ENCODE data around the gene ATRAID. TPM values are rescaled to one million over a fixed set of nuclear protein-coding genes. Genes with fewer than 3 reads are reported as not detected.
"Not testable (repeated sequence)": the region's sequence is repeated elsewhere in the genome, so short reads cannot be mapped to it uniquely, and the experiment has no call there.

The ATRAID gene
- total and polyA plus RNA-seq, 4 donors, result 44.9 to 77.5 (median 48.9) TPM

GRCh38 chr2:27195799-27196198 is 16.0 kb upstream of the ATRAID start:
- H3K36me3 ChIP-seq (ENCODE audit: control insufficient read depth in 4 of 4, insufficient read depth in 3 of 4, low read depth in 1 of 4, low read length in 3 of 4), result peaks cover 0 to 14% (median 4%) of the 10 kb centered on the region in 4 donors
- not testable (repeated sequence) for H3K9ac ChIP-seq (ENCODE audit: low read depth in 1 of 2, low read length in 2 of 2); H3K9me3 ChIP-seq (ENCODE audit: control insufficient read depth in 4 of 4, low read length in 3 of 4); H3K27ac ChIP-seq (ENCODE audit: low read depth in 1 of 2, low read length in 2 of 2); H3K27me3 ChIP-seq (ENCODE audit: control insufficient read depth in 4 of 4, insufficient read depth in 4 of 4, low read length in 3 of 4); DNase-seq (ENCODE audit: low spot score); H3K4me3 ChIP-seq (ENCODE audit: low read depth in 1 of 3, low read length in 3 of 3)
- peaks cover 0 to 13% (median 5%) of the 10 kb centered on the region in 4 donors for H3K4me1 ChIP-seq (ENCODE audit: control insufficient read depth in 4 of 4, insufficient read depth in 4 of 4, low read length in 3 of 4)
- 89% methylated on average over 3 of the region's 3 CpGs for WGBS

- not testable (repeated sequence) for H3K9me3 ChIP-seq (ENCODE audit: control insufficient read depth in 4 of 4, low read length in 3 of 4); H3K27ac ChIP-seq (ENCODE audit: low read depth in 1 of 2, low read length in 2 of 2); H3K4me1 ChIP-seq (ENCODE audit: control insufficient read depth in 4 of 4, insufficient read depth in 4 of 4, low read length in 3 of 4); H3K4me3 ChIP-seq (ENCODE audit: low read depth in 1 of 3, low read length in 3 of 3); H3K9ac ChIP-seq (ENCODE audit: low read depth in 1 of 2, low read length in 2 of 2); DNase-seq (ENCODE audit: low spot score); H3K27me3 ChIP-seq (ENCODE audit: control insufficient read depth in 4 of 4, insufficient read depth in 4 of 4, low read length in 3 of 4)
- H3K36me3 ChIP-seq (ENCODE audit: control insufficient read depth in 4 of 4, insufficient read depth in 3 of 4, low read depth in 1 of 4, low read length in 3 of 4), result peaks cover 0 to 33% (median 19%) of the 10 kb centered on the region in 4 donors
- WGBS, result 95% methylated on average over 3 of the region's 3 CpGs
Observed at GRCh38 chr2:27198068-27198467, 13.8 kb upstream of the ATRAID start.

DNA sequence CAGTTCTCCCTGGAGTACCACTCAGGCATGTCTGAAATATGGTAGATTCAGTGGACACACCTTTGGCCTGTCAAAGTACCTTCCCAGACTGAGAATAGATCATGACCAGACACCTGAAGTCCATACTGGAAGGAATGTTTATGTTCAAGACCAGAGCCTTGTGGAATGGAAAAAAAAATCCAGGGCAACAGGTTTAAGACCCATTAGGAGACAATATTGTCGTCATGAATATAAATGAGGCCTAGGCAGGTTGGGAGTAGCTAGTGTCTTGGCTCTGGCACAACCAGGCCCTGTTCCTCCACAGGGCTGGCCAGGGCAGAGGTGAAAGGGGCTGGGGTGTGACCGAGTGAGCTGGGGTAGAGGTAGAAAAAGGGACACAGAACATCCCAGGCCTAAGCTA is 13.2 kb upstream of the ATRAID start:
- no peak for DNase-seq (ENCODE audit: low spot score)
- WGBS, result 90% methylated on average over 2 of the region's 2 CpGs
- Histone ChIP-seq H3K9ac (ENCODE audit: low read depth in 1 of 2, low read length in 2 of 2) (no peak overlapping the region), H3K36me3 (ENCODE audit: control insufficient read depth in 4 of 4, insufficient read depth in 3 of 4, low read depth in 1 of 4, low read length in 3 of 4) (peaks cover 0 to 39% (median 25%) of the 10 kb centered on the region in 4 donors), H3K4me1 (ENCODE audit: control insufficient read depth in 4 of 4, insufficient read depth in 4 of 4, low read length in 3 of 4) (peaks cover 0 to 4% (median under 1%) of the 10 kb centered on the region in 4 donors), H3K27ac (ENCODE audit: low read depth in 1 of 2, low read length in 2 of 2) (no peak overlapping the region), H3K27me3 (ENCODE audit: control insufficient read depth in 4 of 4, insufficient read depth in 4 of 4, low read length in 3 of 4) (no peaks in the 10 kb centered on the region), H3K9me3 (ENCODE audit: control insufficient read depth in 4 of 4, low read length in 3 of 4) (no peaks in the 10 kb centered on the region), H3K4me3 (ENCODE audit: low read depth in 1 of 3, low read length in 3 of 3) (no peak overlapping the region)
- no peak for TF ChIP-seq JUND (IDR thresholded peaks at IDR 0.05)
- TF ChIP-seq, protein P1, sequence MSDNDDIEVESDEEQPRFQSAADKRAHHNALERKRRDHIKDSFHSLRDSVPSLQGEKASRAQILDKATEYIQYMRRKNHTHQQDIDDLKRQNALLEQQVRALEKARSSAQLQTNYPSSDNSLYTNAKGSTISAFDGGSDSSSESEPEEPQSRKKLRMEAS (IDR thresholded peaks at IDR 0.05), result no peak

GRCh38 chr2:27199241-27199640 is 12.6 kb upstream of the ATRAID start:
- H3K36me3 ChIP-seq (ENCODE audit: control insufficient read depth in 4 of 4, insufficient read depth in 3 of 4, low read depth in 1 of 4, low read length in 3 of 4), result peaks cover 0 to 45% (median 29%) of the 10 kb centered on the region in 4 donors
- TF ChIP-seq ATF3 (IDR thresholded peaks at IDR 0.05) (no peak), FOXA2 (IDR thresholded peaks at IDR 0.05) (no peak)

GRCh38 chr2:27201675-27202074 is 10.2 kb upstream of the ATRAID start:
- DNase-seq (ENCODE audit: low spot score), result no peak
- no peak overlapping the region for H3K4me3 ChIP-seq (ENCODE audit: low read depth in 1 of 3, low read length in 3 of 3)
- no peaks in the 10 kb centered on the region for H3K4me1 ChIP-seq (ENCODE audit: control insufficient read depth in 4 of 4, insufficient read depth in 4 of 4, low read length in 3 of 4)
- peaks cover 3 to 64% (median 43%) of the 10 kb centered on the region in 4 donors for H3K36me3 ChIP-seq (ENCODE audit: control insufficient read depth in 4 of 4, insufficient read depth in 3 of 4, low read depth in 1 of 4, low read length in 3 of 4)
- 96% methylated on average over 7 of the region's 7 CpGs for WGBS
- H3K9ac ChIP-seq (ENCODE audit: low read depth in 1 of 2, low read length in 2 of 2), result no peak overlapping the region
- no peak overlapping the region for H3K27ac ChIP-seq (ENCODE audit: low read depth in 1 of 2, low read length in 2 of 2)
- no peaks in the 10 kb centered on the region for H3K9me3 ChIP-seq (ENCODE audit: control insufficient read depth in 4 of 4, low read length in 3 of 4)
- no peaks in the 10 kb centered on the region for H3K27me3 ChIP-seq (ENCODE audit: control insufficient read depth in 4 of 4, insufficient read depth in 4 of 4, low read length in 3 of 4)
- no peak for TF ChIP-seq YY1 (IDR thresholded peaks at IDR 0.05)
- TF ChIP-seq SP1 (IDR thresholded peaks at IDR 0.05), result no peak
- no peak for TF ChIP-seq RAD21 (IDR thresholded peaks at IDR 0.05)
- no peak for TF ChIP-seq REST (IDR thresholded peaks at IDR 0.05)
- no peak for TF ChIP-seq JUND (IDR thresholded peaks at IDR 0.05)
- no peak for TF ChIP-seq TAF1 (conservative IDR thresholded peaks at IDR 0.05)
- TF ChIP-seq CTCF (IDR thresholded peaks at IDR 0.05; ENCODE audit: low read depth, low read length, missing input control), result no peak
- TF ChIP-seq FOXA1 (IDR thresholded peaks at IDR 0.05), result no peak
- TF ChIP-seq HNF4G (IDR thresholded peaks at IDR 0.05), result no peak
- TF ChIP-seq RXRA (IDR thresholded peaks at IDR 0.05), result no peak
- TF ChIP-seq NR2F2 (IDR thresholded peaks at IDR 0.05), result no peak
- TF ChIP-seq EGR1 (IDR thresholded peaks at IDR 0.05; ENCODE audit: low read depth in 2 of 2), result no peak

More at GRCh38 chr2:27199241-27199640, 12.6 kb upstream of the ATRAID start:
- H3K27me3 ChIP-seq (ENCODE audit: control insufficient read depth in 4 of 4, insufficient read depth in 4 of 4, low read length in 3 of 4), result no peaks in the 10 kb centered on the region
- no peak overlapping the region for H3K4me3 ChIP-seq (ENCODE audit: low read depth in 1 of 3, low read length in 3 of 3)
- no peaks in the 10 kb centered on the region for H3K9me3 ChIP-seq (ENCODE audit: control insufficient read depth in 4 of 4, low read length in 3 of 4)
- H3K4me1 ChIP-seq (ENCODE audit: control insufficient read depth in 4 of 4, insufficient read depth in 4 of 4, low read length in 3 of 4), result peaks cover 0 to 4% (median under 1%) of the 10 kb centered on the region in 4 donors
- 89% methylated on average over 2 of the region's 2 CpGs for WGBS
- no peak overlapping the region for H3K9ac ChIP-seq (ENCODE audit: low read depth in 1 of 2, low read length in 2 of 2)
- H3K27ac ChIP-seq (ENCODE audit: low read depth in 1 of 2, low read length in 2 of 2), result no peak overlapping the region
- DNase-seq (ENCODE audit: low spot score), result no peak
